ENCODE measurements around the gene TSEN15. TPM values are rescaled to one million over a fixed set of nuclear protein-coding genes. Genes with fewer than 3 reads are reported as not detected.

The TSEN15 gene
- total RNA-seq, 2 experiments from 2014 or later = 45.1 to 48.7 TPM

- ChIA-PET POLR2A (interaction anchor here (0.6 kb wide), 1 partner anchor 144 kb away, joined by 3 read pairs; no protein-coding TSS in a partner anchor), CTCF (interaction anchor here (1.1 kb wide), 1 partner anchor 394 kb away, joined by 3 read pairs; no protein-coding TSS in a partner anchor)
- peaks cover 38% of the 10 kb centered on the region for H3K27me3 Mint-ChIP-seq (ENCODE audit: low read depth)
- H3K36me3 Mint-ChIP-seq (ENCODE audit: low read depth) = peaks cover 9% of the 10 kb centered on the region
- no peak overlapping the region for H3K4me3 Mint-ChIP-seq
- no peaks in the 10 kb centered on the region for H3K9me3 Mint-ChIP-seq (ENCODE audit: insufficient read depth)
- DNase-seq (no peak), ATAC-seq (no peak)
- no peak overlapping the region for H3K27ac Mint-ChIP-seq
- H3K4me1 Mint-ChIP-seq (ENCODE audit: low read depth) = peaks cover 24% of the 10 kb centered on the region
Observed at GRCh38 chr1:184048561-184049240, 2.8 kb upstream of the TSEN15 start.

GRCh38 chr1:184049291-184049690, 2.2 kb upstream of the TSEN15 start:
- H3K27me3 Mint-ChIP-seq (ENCODE audit: low read depth) = peaks cover 36% of the 10 kb centered on the region
- no peak overlapping the region for H3K27ac Mint-ChIP-seq
- H3K36me3 Mint-ChIP-seq (ENCODE audit: low read depth) = peaks cover 12% of the 10 kb centered on the region
- ATAC-seq (no peak), DNase-seq (no peak)
- POLR2A ChIA-PET = interaction anchor here (0.6 kb wide), 1 partner anchor 143 kb away, joined by 3 read pairs; no protein-coding TSS in a partner anchor
- H3K4me1 Mint-ChIP-seq (ENCODE audit: low read depth) = peaks cover 29% of the 10 kb centered on the region
- CTCF ChIA-PET = interaction anchor here (1.1 kb wide), 1 partner anchor 394 kb away, joined by 3 read pairs; no protein-coding TSS in a partner anchor
- no peak overlapping the region for H3K4me3 Mint-ChIP-seq
- no peaks in the 10 kb centered on the region for H3K9me3 Mint-ChIP-seq (ENCODE audit: insufficient read depth)

- no peak overlapping the region for H3K27ac Mint-ChIP-seq
- no peak overlapping the region for H3K4me3 Mint-ChIP-seq
- peaks cover 30% of the 10 kb centered on the region for H3K4me1 Mint-ChIP-seq (ENCODE audit: low read depth)
- no peaks in the 10 kb centered on the region for H3K9me3 Mint-ChIP-seq (ENCODE audit: insufficient read depth)
- no peak for DNase-seq
- ChIA-PET CTCF (interaction anchor here (1.1 to 2.1 kb wide), 2 partner anchors 94 to 395 kb away, joined by 3 to 6 read pairs; no protein-coding TSS in a partner anchor), POLR2A (interaction anchor here (2.2 kb wide), 1 partner anchor 94 kb away, joined by 8 read pairs; no protein-coding TSS in a partner anchor)
- ATAC-seq = no peak
- peaks cover 18% of the 10 kb centered on the region for H3K36me3 Mint-ChIP-seq (ENCODE audit: low read depth)
- H3K27me3 Mint-ChIP-seq (ENCODE audit: low read depth) = peaks cover 31% of the 10 kb centered on the region
Observed at GRCh38 chr1:184049836-184050468, 1.6 kb upstream of the TSEN15 start.

- Mint-ChIP-seq H3K27me3 (ENCODE audit: low read depth) (peaks cover 30% of the 10 kb centered on the region), H3K4me3 (peak overlapping the region; percentile 95), H3K4me1 (ENCODE audit: low read depth) (peaks cover 30% of the 10 kb centered on the region), H3K36me3 (ENCODE audit: low read depth) (peaks cover 21% of the 10 kb centered on the region), H3K9me3 (ENCODE audit: insufficient read depth) (no peaks in the 10 kb centered on the region), H3K27ac (peak overlapping the region; percentile 98)
- no peak for ATAC-seq
- POLR2A ChIA-PET = interaction anchor here (1.4 to 2.2 kb wide), 3 partner anchors 12 to 94 kb away, joined by 4 to 8 read pairs (median 7); partner anchors contain the start of gene COLGALT2
- DNase-seq = no peak
- CTCF ChIA-PET = interaction anchor here (1.1 to 2.1 kb wide), 3 partner anchors 8 to 135 kb away, joined by 4 to 6 read pairs (median 4); no protein-coding TSS in a partner anchor
Observed at GRCh38 chr1:184050636-184051035, 894 bp upstream of the TSEN15 start.

GRCh38 chr1:184051138-184051484, 419 bp upstream of the TSEN15 start:
- ATAC-seq (peak; percentile 22), DNase-seq (no peak)
- Mint-ChIP-seq H3K4me3 (peak overlapping the region; percentile 95), H3K27ac (peak overlapping the region; percentile 98), H3K36me3 (ENCODE audit: low read depth) (peaks cover 23% of the 10 kb centered on the region), H3K4me1 (ENCODE audit: low read depth) (peaks cover 30% of the 10 kb centered on the region), H3K27me3 (ENCODE audit: low read depth) (peaks cover 27% of the 10 kb centered on the region), H3K9me3 (ENCODE audit: insufficient read depth) (no peaks in the 10 kb centered on the region)
- ChIA-PET POLR2A (interaction anchor here (0.9 to 2.2 kb wide), 5 partner anchors 12 to 95 kb away, joined by 3 to 8 read pairs (median 4); partner anchors contain the start of gene COLGALT2), CTCF (interaction anchor here (0.9 to 2.1 kb wide), 6 partner anchors 8 to 396 kb away, joined by 3 to 9 read pairs (median 4); no protein-coding TSS in a partner anchor)

GRCh38 chr1:184052194-184052559, 647 bp downstream of the TSEN15 start:
- CTCF ChIA-PET = interaction anchor here (0.8 to 2.1 kb wide), 5 partner anchors 25 to 418 kb away, joined by 3 to 9 read pairs (median 3); no protein-coding TSS in a partner anchor
- POLR2A ChIA-PET = interaction anchor here (0.9 to 2.2 kb wide), 3 partner anchors 11 to 96 kb away, joined by 4 to 8 read pairs (median 7); no protein-coding TSS in a partner anchor
- Mint-ChIP-seq H3K27me3 (ENCODE audit: low read depth) (peaks cover 18% of the 10 kb centered on the region), H3K4me3 (peak overlapping the region; percentile 95), H3K9me3 (ENCODE audit: insufficient read depth) (no peaks in the 10 kb centered on the region), H3K27ac (peak overlapping the region; percentile 98), H3K4me1 (ENCODE audit: low read depth) (peaks cover 30% of the 10 kb centered on the region), H3K36me3 (ENCODE audit: low read depth) (peaks cover 31% of the 10 kb centered on the region)
- DNase-seq = no peak
- no peak for ATAC-seq

- Mint-ChIP-seq H3K9me3 (ENCODE audit: insufficient read depth) (no peaks in the 10 kb centered on the region), H3K4me1 (ENCODE audit: low read depth) (peaks cover 30% of the 10 kb centered on the region), H3K27ac (no peak overlapping the region), H3K36me3 (ENCODE audit: low read depth) (peaks cover 31% of the 10 kb centered on the region), H3K27me3 (ENCODE audit: low read depth) (peaks cover 13% of the 10 kb centered on the region), H3K4me3 (peak overlapping the region; percentile 95)
- ChIA-PET POLR2A (no interaction called here), CTCF (interaction anchor here (2.0 kb wide), 1 partner anchor 398 kb away, joined by 9 read pairs; no protein-coding TSS in a partner anchor)
- ATAC-seq = no peak
- DNase-seq = no peak
Observed at GRCh38 chr1:184052750-184053149, 1.2 kb downstream of the TSEN15 start.

- ATAC-seq (no peak), DNase-seq (no peak)
- Mint-ChIP-seq H3K27ac (no peak overlapping the region), H3K4me3 (no peak overlapping the region), H3K9me3 (ENCODE audit: insufficient read depth) (no peaks in the 10 kb centered on the region), H3K27me3 (ENCODE audit: low read depth) (peaks cover 9% of the 10 kb centered on the region), H3K36me3 (ENCODE audit: low read depth) (peaks cover 34% of the 10 kb centered on the region), H3K4me1 (ENCODE audit: low read depth) (peaks cover 30% of the 10 kb centered on the region)
- ChIA-PET POLR2A (no interaction called here), CTCF (interaction anchor here (1.4 kb wide), 1 partner anchor 399 kb away, joined by 4 read pairs; no protein-coding TSS in a partner anchor)
Observed at GRCh38 chr1:184053881-184054280, 2.4 kb downstream of the TSEN15 start.

- peaks cover 17% of the 10 kb centered on the region for H3K4me1 Mint-ChIP-seq (ENCODE audit: low read depth)
- DNase-seq = no peak
- H3K36me3 Mint-ChIP-seq (ENCODE audit: low read depth) = peaks cover 41% of the 10 kb centered on the region
- ChIA-PET POLR2A (no interaction called here), CTCF (interaction anchor here (0.8 to 1.0 kb wide), 3 partner anchors 9 to 607 kb away, joined by 3 to 5 read pairs (median 4); no protein-coding TSS in a partner anchor)
- no peak for ATAC-seq
- H3K4me3 Mint-ChIP-seq = no peak overlapping the region
- no peaks in the 10 kb centered on the region for H3K9me3 Mint-ChIP-seq (ENCODE audit: insufficient read depth)
- H3K27me3 Mint-ChIP-seq (ENCODE audit: low read depth) = no peaks in the 10 kb centered on the region
- H3K27ac Mint-ChIP-seq = no peak overlapping the region
Observed at GRCh38 chr1:184056921-184057555, 5.5 kb downstream of the TSEN15 start.

GRCh38 chr1:184059887-184060286, 8.4 kb downstream of the TSEN15 start:
- H3K4me3 Mint-ChIP-seq = no peak overlapping the region
- H3K4me1 Mint-ChIP-seq (ENCODE audit: low read depth) = no peaks in the 10 kb centered on the region
- no peak for ATAC-seq
- H3K27me3 Mint-ChIP-seq (ENCODE audit: low read depth) = no peaks in the 10 kb centered on the region
- no peak for DNase-seq
- H3K36me3 Mint-ChIP-seq (ENCODE audit: low read depth) = peaks cover 46% of the 10 kb centered on the region
- POLR2A ChIA-PET = interaction anchor here (0.6 kb wide), 1 partner anchor 329 kb away, joined by 3 read pairs; no protein-coding TSS in a partner anchor
- CTCF ChIA-PET = interaction anchor here (1.2 kb wide), 1 partner anchor 404 kb away, joined by 3 read pairs; no protein-coding TSS in a partner anchor
- no peak overlapping the region for H3K27ac Mint-ChIP-seq
- no peaks in the 10 kb centered on the region for H3K9me3 Mint-ChIP-seq (ENCODE audit: insufficient read depth)

- Mint-ChIP-seq H3K4me3 (no peak overlapping the region), H3K27ac (no peak overlapping the region), H3K9me3 (ENCODE audit: insufficient read depth) (no peaks in the 10 kb centered on the region), H3K36me3 (ENCODE audit: low read depth) (peaks cover 44% of the 10 kb centered on the region), H3K4me1 (ENCODE audit: low read depth) (no peaks in the 10 kb centered on the region), H3K27me3 (ENCODE audit: low read depth) (no peaks in the 10 kb centered on the region)
- ChIA-PET POLR2A (no interaction called here), CTCF (interaction anchor here (1.2 kb wide), 1 partner anchor 405 kb away, joined by 3 read pairs; no protein-coding TSS in a partner anchor)
- ATAC-seq = no peak
- no peak for DNase-seq
Observed at GRCh38 chr1:184060316-184060715, 8.8 kb downstream of the TSEN15 start.
